HG03565 (cell line): ENCODE results near the gene RGL3.
"Not testable (repeated sequence)": the region's sequence is repeated elsewhere in the genome, so short reads cannot be mapped to it uniquely, and the experiment has no call there.

ENCODE experiments used
- ATAC-seq: cut with Tn5 transposase; IDR thresholded peaks from one replicate; pipeline ENCODE4 v1.9.1; 2021; ENCODE audit warnings: mild to moderate bottlenecking, moderate library complexity; ENCODE audit not compliant: unreplicated experiment

RGL3 gene

GRCh38 chr19:11421371-11422098 is 2.4 kb upstream of the RGL3 start:
- no peak for ATAC-seq

- no peak for ATAC-seq
These were observed 1.6 kb upstream of the RGL3 start for GRCh38 chr19:11420429-11421370.

GRCh38 chr19:11418094-11418548 is 993 bp downstream of the RGL3 start:
- ATAC-seq = no peak

GRCh38 chr19:11416346-11417052 is 2.6 kb downstream of the RGL3 start:
- no peak for ATAC-seq

GRCh38 chr19:11414544-11414943 is 4.6 kb downstream of the RGL3 start:
- ATAC-seq = no peak

GRCh38 chr19:11410682-11411081 is 8.4 kb downstream of the RGL3 start:
- no peak for ATAC-seq

- ATAC-seq = no peak
These were observed 10.5 kb downstream of the RGL3 start for GRCh38 chr19:11408591-11408990.

- not testable (repeated sequence) for ATAC-seq
These were observed 12.3 kb downstream of the RGL3 start for GRCh38 chr19:11406703-11407236.

GRCh38 chr19:11405846-11406643 is 13.1 kb downstream of the RGL3 start:
- no peak for ATAC-seq

GRCh38 chr19:11404588-11405222 is 14.4 kb downstream of the RGL3 start:
- no peak for ATAC-seq

- no peak for ATAC-seq
These were observed 17.1 kb downstream of the RGL3 start for GRCh38 chr19:11401808-11402543.

- ATAC-seq = no peak
These were observed 18.3 kb downstream of the RGL3 start for GRCh38 chr19:11400798-11401197.

GRCh38 chr19:11399667-11400066 is 19.4 kb downstream of the RGL3 start:
- ATAC-seq = no peak

GRCh38 chr19:11397089-11397610 is 22.0 kb downstream of the RGL3 start:
- no peak for ATAC-seq

GRCh38 chr19:11390933-11391680 is 28.0 kb downstream of the RGL3 start:
- no peak for ATAC-seq

- ATAC-seq = no peak
These were observed 28.8 kb downstream of the RGL3 start for GRCh38 chr19:11390359-11390758.

- ATAC-seq = no peak
These were observed 31.7 kb downstream of the RGL3 start for GRCh38 chr19:11387162-11388034.
